Hippocampal formation (tissue), 2 donors: ENCODE results near the gene KLK2.

Experiments used
- DNase-seq, 2 donors: peaks; one replicate each; lab custom pipeline; 2025; lab: John Stamatoyannopoulos, UW

Gene KLK2

GRCh38 chr19:50924586-50924985 lies 51.3 kb downstream of the KLK2 start:
- peak in 1 of 2 donors; percentile 4 for DNase-seq

- no peak for DNase-seq
Observed at GRCh38 chr19:50925734-50926133, 52.5 kb downstream of the KLK2 start.

GRCh38 chr19:50926144-50926543 lies 52.9 kb downstream of the KLK2 start:
- DNase-seq = no peak

GRCh38 chr19:50928831-50929230 lies 55.6 kb downstream of the KLK2 start:
- no peak for DNase-seq
